Superior temporal gyrus (tissue), 1 donor: ENCODE data around the gene CAMK2D.
"Not testable (repeated sequence)": the region's sequence is repeated elsewhere in the genome, so short reads cannot be mapped to it uniquely, and the experiment has no call there.

ENCODE experiments used
- DNase-seq: peaks from one replicate; pipeline ENCODE4 v3.0.0-alpha.2; 2016; ENCODE audit errors: extremely low spot score

CAMK2D gene

DNA sequence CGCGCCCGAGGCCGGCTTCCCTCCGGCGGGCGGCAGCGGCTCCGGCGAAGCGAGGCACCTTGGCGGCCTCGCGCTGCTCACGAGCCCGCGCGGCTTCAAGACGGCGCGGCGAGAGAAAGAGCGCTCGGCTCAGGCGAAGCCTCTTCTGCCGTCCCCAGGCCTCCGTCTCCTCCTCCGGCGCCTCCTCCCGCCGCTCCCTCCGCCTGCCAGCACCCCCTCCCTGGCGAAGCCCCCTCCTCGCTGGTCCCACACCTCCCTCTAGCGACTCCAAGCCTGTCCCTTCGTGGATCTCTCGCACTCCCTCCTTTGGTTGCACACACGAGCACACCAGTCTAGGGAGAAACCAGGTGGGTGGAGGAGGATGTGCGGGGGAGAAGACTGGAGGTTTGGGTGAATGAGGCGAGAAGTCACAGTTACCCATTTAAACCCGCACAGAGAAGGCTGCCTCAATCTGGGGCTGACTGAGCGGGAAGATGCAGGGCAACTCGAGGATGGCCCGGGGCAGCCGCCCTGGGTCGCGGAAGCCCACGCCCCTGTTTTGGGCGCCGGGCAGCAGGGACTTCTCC is at the start of gene CAMK2D:
TSS of gene CAMK2D (minus strand) at position 119 of the 566 bp plus-strand sequence. CDS start 670 bp downstream, outside the sequence.
- peak; percentile 88 for DNase-seq

DNA sequence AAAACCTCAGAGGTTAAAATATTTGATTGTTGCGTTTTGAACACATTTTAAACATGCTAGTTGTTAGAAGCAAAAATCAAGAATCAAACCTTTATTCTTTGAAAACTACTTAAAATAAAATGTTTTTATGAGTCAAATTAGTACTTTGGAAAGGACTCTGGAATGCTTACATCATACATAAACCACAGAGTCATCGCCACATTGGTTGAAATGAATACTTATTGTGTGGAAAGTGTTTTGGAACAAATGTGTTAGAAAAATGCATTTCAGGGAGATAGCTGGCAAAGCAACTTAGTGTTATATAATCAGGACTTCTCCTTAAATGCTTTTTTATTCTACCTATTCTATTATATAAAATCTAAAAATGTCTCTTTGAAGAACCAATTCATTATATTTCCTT is 49.4 kb upstream of the CAMK2D start:
- DNase-seq, result no peak

DNA sequence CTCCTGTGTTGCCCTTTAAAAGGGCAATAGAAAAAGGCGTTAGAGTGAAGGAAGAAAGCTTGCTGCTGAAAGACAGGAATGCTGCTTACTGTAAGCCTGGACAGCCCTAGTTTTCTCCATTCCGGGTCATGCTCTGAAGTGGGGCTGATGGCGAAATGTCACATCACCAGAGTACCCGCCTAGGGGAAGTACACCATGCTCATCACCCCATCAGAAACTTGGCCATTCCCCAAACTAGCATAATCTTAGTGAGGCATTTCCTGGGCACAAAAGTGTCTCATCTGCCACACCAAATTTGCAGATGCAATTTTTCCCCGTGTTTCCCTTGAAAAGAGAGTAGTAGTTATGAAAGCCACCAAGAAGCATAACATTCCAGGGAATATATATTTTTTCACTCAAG is 47.8 kb upstream of the CAMK2D start:
- no peak for DNase-seq

DNA sequence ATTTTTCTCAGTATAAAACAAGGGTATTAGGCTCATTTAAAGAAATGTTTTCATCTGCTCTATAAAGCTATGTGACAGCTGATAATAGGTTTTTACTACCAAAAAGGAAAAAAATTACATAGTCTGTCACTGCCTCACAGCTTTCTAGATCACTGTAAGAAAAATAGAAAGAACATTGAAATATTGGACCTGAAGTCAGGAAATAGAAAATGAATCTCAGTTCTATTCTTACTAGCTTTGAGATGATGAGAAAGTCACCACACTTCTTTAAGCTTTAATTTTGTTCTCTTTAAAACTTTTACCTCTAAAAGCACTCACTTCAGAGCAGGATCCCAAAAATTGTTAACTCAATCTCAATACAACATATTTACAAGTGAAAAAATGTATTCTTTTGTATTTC is 45.3 kb upstream of the CAMK2D start:
- DNase-seq, result no peak

DNA sequence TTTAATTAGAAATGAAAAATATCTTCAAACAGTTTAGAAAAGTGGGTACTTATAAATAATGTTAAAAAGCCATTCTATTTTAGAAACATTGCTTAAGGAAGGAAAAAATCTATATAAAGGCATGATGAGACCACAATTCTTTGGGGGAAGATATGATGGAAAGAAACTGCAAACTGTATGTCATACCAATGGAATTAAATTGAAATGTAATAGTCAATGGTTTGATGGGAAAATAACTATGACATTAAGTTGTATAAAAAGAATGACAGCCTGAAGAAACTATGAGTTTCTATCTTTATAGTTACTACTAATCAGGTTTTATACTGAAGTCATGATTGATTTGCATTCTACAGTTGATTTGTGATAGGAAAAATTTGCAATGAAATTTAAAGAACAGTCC is 40.3 kb upstream of the CAMK2D start:
- DNase-seq, result no peak

DNA sequence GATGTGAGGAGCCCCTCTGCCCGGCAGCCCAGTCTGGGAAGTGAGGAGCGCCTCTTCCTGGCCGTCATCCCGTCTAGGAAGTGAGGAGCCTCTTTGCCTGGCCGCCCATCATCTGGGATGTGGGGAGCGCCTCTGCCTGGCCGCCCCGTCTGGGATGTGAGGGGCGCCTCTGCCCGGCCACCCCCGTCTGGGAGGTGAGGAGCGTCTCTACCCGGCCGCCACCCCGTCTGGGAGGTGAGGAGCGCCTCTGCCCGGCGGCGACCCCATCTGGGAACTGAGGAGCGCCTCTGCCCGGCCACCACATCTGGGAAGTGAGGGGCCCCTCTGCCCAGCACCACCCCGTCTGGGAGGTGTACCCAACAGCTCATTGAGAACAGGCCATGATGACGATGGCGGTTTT is 34.8 kb upstream of the CAMK2D start:
- DNase-seq, result not testable (repeated sequence)

DNA sequence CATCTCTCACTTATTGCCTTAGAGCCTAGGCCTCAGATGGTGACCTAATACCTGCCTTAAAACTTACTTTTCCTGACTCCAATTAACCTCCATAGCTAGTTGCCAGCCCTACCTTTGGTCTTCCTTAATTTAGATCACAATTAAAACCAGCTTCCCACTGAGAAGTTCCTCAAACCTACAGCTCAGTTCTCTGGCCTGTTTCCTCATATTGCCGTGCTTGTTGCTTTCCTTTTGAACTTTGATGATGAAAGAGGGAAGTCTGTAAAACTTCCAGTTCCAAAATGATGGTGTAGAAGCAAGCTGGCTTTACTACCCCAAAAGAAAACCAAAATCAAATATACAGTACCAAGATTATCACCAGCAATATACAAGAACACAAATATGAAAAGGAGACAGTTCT is 28.9 kb upstream of the CAMK2D start:
- no peak for DNase-seq

DNA sequence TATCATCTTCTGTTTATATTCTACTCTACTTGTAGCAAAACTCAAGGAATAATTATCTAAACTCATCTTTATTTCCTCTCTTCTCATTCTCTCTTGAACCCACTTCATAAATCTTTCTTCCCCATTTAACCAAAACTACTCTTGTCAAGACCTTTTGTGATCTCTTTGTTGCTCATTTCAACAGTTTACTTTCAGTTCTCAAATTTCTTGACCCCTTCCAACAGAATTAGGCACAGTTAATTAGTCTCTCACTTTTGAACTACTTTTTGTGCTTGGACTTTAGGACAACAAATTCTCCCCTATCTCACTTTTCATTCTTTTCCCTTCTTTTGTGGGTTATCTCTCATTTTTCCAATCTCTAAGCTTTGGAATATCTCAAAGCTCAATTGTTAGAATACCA is 27.4 kb upstream of the CAMK2D start:
- DNase-seq, result no peak

DNA sequence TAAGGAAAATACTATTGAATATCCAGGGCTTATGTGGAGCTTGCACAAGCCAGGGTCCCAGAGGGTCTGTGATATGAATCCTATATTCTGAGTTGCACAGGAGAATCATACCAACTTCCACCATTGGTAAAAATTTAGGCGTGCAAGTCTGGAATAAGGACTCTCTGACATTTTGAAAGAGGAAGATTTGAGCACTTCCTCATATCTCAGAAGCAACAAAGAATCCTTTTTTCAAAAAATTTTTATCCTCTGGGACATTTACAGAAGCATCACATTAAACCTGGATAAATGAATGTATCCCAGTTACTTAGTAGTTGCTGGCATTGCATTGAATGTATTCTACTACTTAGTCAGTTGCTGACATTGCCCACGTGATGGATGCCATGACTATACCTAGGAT is 24.2 kb upstream of the CAMK2D start:
- no peak for DNase-seq

DNA sequence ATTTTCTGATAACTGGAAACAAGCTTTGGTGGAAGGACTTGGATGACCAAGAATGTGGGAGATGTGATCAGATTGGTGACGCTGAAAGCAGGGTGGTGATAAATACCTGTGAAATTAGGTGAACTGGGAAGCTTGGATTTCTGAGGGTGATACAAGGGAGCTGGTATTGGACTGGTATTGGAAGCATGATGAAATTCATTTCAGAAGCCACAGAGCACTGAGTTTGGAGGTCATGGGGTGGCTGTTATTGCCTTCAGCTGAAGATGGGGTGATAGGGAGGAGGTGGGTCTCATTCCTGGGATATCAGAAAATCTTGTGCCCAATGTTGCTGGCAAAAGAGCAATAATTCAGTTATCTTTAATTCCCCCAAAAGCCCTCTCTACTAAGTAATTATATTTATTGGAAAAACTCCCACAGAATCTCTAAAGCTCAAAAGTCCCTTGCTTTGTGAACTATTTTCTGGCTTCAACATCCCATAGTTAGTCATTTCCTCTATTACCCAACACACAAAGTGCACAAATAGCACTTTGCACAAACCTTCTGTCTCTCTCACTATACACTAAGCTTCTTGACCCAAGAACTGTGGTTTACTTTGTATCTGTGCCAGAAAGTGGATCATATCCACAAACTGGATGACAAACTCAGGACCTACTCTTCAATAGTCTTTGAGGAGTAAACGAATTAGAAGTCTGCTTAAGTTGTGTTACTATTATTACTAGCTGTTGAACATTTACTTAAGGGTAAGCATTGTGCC is 23.1 kb upstream of the CAMK2D start:
- DNase-seq, result peak; percentile 38

DNA sequence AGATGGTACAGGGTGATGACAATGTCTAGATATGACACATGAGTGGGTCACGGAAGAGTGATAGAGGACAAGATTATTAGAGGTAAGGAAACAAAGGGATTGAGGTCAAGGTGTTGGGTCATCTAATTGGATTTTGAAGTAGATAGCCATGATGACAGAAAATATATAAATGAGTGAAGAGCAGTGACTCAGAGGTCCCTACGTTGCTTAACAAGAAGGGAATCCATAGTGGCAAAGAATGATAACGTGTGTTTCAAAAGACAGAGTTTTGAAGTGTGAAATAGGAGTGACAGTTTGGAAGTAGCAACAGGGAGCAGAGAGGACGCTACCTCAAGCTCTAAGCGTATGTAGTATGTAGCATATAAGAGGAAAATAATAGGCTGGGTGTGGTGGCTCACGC is 22.2 kb upstream of the CAMK2D start:
- DNase-seq, result no peak

DNA sequence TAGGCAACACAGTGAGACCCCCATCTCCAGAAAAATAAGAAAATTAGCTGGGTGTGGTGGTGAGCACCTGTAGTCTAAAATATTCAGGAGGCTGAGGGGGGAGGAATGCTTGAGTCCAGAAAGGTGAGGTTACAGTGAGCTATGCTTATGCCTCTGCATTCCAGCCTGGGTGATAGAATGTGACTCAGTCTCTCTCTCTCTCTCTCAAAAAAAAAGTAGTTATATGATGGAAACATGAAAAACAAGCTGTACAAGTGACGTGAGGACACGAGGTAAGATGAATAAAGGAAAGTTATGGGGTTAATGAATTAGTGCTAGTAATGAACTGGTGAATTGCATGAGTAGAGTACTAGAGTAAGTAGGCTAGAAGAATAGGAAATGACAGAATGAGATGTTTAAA is 21.8 kb upstream of the CAMK2D start:
- DNase-seq, result no peak

DNA sequence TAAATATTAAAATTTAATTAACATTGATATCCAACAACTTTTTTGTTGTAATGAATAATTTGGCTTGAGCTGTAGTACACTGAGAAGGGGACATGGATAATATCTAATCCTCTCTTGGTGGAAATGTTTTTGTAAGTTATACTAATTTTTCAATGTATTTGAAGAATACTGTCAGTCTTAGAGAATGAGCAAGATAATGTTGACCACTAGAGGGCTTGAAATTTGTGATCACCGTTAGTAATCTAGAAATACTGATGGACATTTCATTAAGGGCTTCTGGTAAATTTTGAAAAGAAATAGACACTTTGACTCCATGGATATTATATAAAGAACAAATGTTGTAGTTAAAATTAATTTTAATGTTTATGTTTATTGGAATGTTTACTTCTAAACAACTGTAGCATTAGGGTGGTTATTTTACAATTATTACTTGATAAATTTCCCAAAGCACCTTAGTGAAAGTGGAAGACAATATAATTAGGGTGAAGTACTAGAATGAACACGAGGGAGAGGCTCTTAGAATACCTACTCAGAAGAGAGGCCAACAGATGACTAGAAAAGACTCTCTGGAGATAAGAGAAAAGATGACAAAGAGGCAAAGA is 20.0 kb upstream of the CAMK2D start:
- peak; percentile 81 for DNase-seq

DNA sequence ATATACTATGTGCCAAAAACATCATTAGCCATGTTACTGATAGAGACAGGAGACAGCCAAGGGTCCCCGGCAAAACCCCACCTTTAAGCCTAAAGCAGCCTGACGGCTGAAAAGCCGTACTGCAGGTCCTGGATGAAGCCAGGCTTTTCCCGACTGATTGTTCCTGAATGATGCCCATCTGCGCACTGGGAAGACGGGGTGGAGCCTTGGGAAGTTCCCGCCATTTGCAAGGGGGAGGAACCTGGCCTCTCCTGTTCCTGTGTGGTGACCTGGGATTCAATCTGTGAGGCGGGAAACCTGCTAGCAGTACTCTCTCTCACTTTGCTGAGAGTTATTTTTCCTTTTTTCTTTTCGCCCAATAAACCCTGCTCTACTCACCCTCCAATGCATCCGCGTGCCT is 15.1 kb upstream of the CAMK2D start:
- no peak for DNase-seq

DNA sequence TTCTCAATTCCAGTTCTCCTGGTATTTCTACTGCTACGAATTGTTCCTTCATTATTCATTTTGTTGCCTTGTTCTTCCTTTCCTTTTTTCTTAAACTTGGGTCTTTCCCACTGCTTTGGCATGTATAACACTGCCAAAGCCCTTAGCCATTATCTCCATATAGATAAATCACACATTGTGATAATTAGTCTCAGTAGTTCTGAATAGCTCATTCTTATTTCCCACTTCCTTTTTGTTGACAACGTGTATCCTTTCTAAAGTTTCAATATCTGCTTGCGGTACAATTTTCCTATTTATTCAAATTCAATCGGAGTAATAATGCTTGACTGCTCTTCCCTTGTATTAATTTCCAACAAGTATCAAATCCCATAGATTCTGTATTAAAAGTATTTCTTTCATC is 14.5 kb upstream of the CAMK2D start:
- no peak for DNase-seq

DNA sequence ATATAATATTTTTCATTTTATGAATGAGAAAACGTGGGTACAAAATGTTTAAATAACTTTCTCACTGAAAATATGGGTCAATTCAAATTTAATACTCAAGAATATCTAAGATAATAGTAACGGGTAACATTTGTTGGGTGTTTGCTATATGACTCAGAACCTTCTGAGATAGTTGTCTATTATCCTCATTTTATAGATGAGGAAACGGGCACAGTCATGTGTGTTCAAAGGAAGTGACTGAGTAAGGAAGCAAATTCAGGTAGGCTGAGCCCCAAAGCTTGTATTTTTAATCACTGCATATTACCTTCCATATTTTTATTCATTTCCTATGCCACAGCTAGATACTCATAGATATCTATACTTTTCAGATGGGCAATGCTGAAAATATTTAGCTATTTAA is 12.2 kb upstream of the CAMK2D start:
- no peak for DNase-seq

DNA sequence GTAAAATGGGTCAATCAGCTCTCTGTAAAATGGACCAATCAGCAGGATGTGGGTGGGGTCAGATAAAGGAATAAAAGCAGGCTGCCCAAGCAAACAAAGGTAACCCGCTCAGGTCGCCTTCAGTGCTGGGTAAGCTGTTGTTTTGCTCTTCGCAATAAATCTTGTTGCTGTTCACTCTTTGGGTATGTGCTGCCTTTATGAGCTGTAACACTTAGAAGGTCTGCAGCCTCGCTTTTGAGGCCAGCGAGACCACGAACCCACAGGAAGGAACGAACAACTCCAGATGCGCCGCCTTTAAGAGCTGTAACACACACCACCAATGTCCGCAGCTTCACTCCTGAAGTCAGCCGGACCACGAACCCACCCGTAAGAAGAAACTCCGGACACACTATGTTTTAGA is 11.5 kb upstream of the CAMK2D start:
- DNase-seq, result no peak

DNA sequence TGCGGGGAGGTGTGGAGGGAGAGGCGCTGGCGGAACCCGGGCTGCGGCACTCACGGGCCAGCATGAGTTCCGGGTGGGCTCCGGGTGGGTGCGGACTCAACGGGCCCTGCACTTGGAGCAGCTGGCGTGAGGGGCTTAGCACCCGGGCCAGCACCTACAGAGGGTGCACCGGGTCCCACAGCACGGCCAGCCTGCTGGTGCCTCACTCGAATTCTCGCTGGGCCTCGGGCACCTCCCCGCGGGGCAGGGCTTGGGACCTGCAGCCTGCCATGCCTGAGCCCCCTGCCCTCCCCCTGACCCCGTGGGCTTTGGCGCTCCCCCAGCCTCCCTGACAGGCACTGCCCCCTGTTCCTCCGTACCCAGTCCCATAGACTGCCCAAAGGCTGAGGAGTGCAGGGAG is 10.8 kb upstream of the CAMK2D start:
- DNase-seq, result no peak

DNA sequence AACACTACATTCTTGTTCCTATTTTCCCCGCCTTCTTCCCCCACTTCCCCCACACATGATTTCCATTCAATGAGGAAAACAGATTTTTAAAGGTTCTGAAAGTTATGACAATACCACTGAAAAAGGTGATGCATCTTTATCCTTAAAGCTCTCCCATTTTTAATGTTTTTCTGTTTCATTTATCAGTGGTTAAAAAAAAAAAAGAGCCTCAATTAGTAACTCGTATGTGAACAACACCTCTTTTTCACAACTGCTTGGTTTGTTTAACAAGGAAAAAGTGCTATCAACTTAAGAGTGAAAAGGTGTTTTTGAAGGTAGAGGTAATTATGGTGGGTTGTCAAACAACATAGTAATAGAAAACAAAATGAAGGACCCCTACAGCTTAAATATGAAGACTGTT is 8.2 kb upstream of the CAMK2D start:
- no peak for DNase-seq

DNA sequence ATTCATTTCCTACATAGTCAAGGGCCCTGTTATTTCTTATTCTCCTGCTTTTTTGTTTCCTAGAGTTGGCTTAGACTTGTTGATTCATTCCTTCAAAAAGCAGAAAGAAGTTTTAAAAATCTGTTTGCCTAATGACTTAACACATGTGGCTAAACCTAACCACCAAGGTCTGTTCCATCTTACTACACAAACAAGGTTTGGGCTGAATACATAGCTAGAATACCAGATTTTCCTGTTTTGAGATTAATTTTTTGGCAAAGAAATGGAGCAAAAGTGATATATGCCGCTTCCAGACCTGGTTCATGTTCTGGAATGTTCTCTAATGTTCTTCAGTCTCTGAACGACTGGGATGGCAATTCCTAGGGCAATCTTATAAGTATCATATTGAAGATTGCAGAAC is 7.4 kb upstream of the CAMK2D start:
- DNase-seq, result no peak

DNA sequence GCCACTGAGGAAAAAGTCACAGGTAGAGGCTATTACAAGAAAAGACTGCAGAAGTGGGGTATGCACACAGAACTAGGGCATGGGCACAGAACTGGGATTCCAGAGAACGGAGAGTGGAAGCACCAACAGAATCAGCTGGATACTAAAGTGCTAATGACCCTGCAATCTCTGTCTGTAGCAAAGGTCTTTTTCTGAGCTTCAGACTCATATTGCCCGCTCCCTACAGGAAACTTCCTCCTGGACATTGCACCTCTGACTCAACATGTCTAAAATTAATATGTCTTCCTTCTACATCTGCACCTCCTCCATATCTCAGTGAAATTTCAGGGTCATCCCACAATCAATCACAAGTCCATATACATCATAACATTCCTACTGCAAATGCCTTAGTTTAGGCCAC is 5.3 kb upstream of the CAMK2D start:
- no peak for DNase-seq

DNA sequence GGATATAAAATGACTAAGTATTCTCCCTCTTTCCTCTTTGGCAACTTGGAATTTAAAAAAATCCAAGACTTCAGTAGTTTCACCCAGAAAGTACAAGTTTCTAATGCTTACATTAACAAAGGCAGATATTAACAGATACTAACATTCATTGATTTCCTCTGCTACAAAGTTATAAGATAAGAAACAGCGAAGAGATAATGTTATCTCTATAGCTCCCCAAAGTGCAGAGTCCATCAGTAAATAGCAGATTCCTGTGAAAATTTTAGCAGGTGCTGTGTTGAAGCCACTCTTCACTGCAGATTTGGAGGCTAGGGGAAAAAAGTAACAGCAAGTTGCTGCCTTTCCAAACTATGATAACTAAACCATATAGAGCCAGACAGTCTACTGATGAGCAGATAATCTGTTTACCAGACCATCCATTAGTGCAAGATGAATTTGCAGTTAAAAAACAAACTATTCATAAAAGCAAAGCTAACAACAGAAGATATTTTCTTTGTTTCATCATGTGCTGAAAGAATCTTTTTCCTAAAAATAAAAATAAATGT is 3.3 kb upstream of the CAMK2D start:
- no peak for DNase-seq

DNA sequence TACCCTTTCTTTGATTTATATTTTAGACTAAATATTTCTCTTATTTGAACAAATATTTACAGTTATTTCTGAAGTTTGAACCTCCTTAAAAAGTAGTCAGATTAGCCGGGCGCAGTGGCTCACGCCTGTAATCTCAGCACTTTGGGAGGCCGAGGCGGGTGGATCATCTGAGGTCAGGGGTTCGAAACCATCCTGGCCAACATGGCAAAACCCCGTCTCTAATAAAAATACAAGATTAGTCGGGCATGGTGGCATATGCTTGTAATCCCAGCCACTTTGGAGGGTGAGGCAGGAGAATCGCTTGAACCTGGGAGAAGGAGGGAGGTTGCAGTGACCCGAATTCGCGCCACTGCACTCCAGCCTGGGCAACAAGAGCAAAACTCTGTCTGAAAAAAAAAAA is 2.4 kb upstream of the CAMK2D start:
- DNase-seq, result not testable (repeated sequence)

DNA sequence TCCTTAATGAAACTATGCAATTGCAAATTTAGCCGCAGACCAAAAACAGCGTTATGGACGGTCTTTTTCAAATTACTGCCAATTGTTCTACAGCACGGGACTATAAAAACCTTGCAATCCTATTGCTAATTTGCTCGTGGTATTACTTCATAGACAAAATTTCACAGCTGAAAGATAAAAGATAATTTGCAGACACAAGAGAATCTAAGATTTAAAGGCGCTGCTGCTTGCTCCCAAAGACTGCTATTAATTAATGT is 1.4 kb upstream of the CAMK2D start:
- DNase-seq, result no peak
